ENCODE data around the gene C3. TPM values are rescaled to one million over a fixed set of nuclear protein-coding genes. Genes with fewer than 3 reads are reported as not detected.

Gene C3
- total RNA-seq, 1 donor from 2014 or later: 0.59 TPM

- intact Hi-C loops (cut with micrococcal nuclease): no loop called here
Observed at GRCh38 chr19:6733338-6734095, 13.1 kb upstream of the C3 start.

GRCh38 chr19:6732803-6733337 is 12.4 kb upstream of the C3 start:
- intact Hi-C loops (cut with micrococcal nuclease): no loop called here

- intact Hi-C loops (cut with micrococcal nuclease): no loop called here
Observed at GRCh38 chr19:6731822-6732221, 11.4 kb upstream of the C3 start.

GRCh38 chr19:6730941-6731670 is 10.7 kb upstream of the C3 start:
- intact Hi-C loops (cut with micrococcal nuclease): no loop called here

- intact Hi-C loops (cut with micrococcal nuclease): no loop called here
Observed at GRCh38 chr19:6730153-6730804, 9.8 kb upstream of the C3 start.

GRCh38 chr19:6729573-6730152 is 9.2 kb upstream of the C3 start:
- intact Hi-C loops (cut with micrococcal nuclease): no loop called here

GRCh38 chr19:6728346-6728745 is 7.9 kb upstream of the C3 start:
- intact Hi-C loops (cut with micrococcal nuclease): no loop called here

- intact Hi-C loops (cut with micrococcal nuclease): no loop called here
Observed at GRCh38 chr19:6725513-6726231, 5.2 kb upstream of the C3 start.

GRCh38 chr19:6724631-6725492 is 4.4 kb upstream of the C3 start:
- intact Hi-C loops (cut with micrococcal nuclease): no loop called here

GRCh38 chr19:6723738-6724137 is 3.3 kb upstream of the C3 start:
- intact Hi-C loops (cut with micrococcal nuclease): no loop called here

- intact Hi-C loops (cut with micrococcal nuclease): no loop called here
Observed at GRCh38 chr19:6723108-6723618, 2.7 kb upstream of the C3 start.

GRCh38 chr19:6721773-6722172 is 1.3 kb upstream of the C3 start:
- intact Hi-C loops (cut with micrococcal nuclease): no loop called here

- intact Hi-C loops (cut with micrococcal nuclease): no loop called here
Observed at GRCh38 chr19:6721138-6721474, 656 bp upstream of the C3 start.

GRCh38 chr19:6719992-6720368 is 470 bp downstream of the C3 start:
- intact Hi-C loops (cut with micrococcal nuclease): no loop called here

- intact Hi-C loops (cut with micrococcal nuclease): no loop called here
Observed at GRCh38 chr19:6719540-6719861, 949 bp downstream of the C3 start.

- intact Hi-C loops (cut with micrococcal nuclease): no loop called here
Observed at GRCh38 chr19:6718741-6719539, 1.5 kb downstream of the C3 start.

- intact Hi-C loops (cut with micrococcal nuclease): no loop called here
Observed at GRCh38 chr19:6718111-6718740, 2.2 kb downstream of the C3 start.

GRCh38 chr19:6717441-6717971 is 2.9 kb downstream of the C3 start:
- intact Hi-C loops (cut with micrococcal nuclease): no loop called here

- intact Hi-C loops (cut with micrococcal nuclease): no loop called here
Observed at GRCh38 chr19:6717036-6717435, 3.4 kb downstream of the C3 start.

All from T-helper 2 cell treated with Interferon-gamma antibody and Interleukin-4, amounts not matched to agents 100 ng/mL and 5 ng/mL, for 36 hours (primary cell).